ENCODE measurements around the gene CYRIA.

GRCh38 chr2:16658076-16658739 is 7.4 kb downstream of the CYRIA start:
- TF ChIP-seq CTCF (IDR thresholded peaks at IDR 0.05; ENCODE audit: poor library complexity) (no peak), EZH2 (IDR thresholded peaks at IDR 0.05; ENCODE audit: borderline replicate concordance) (no peak)
